Ovary (tissue), 9 donors: ENCODE results near the gene ENOX1. TPM values are rescaled to one million over a fixed set of nuclear protein-coding genes. Genes with fewer than 3 reads are reported as not detected.

ENCODE experiments used
- DNase-seq, 5 donors: peaks; one replicate each; pipeline ENCODE4 v3.0.0-alpha.2; 2019 to 2020
- H3K27ac ChIP-seq, 2 donors: fragments of 200-600 bp; one replicate each; pipeline versions ENCODE4 v1.5.1 to v1.8.0; 2019 to 2022
- H3K27me3 ChIP-seq: fragments of 200-600 bp; one replicate; pipeline ENCODE4 v1.8.0; 2022
- H3K36me3 ChIP-seq: fragments of 200-600 bp; sonication (generic); one replicate; pipeline ENCODE4 v1.5.1; 2019
- H3K4me1 ChIP-seq: one replicate; pipeline ENCODE4 v1.8.1; 2013; ENCODE audit warnings: mild to moderate bottlenecking, moderate library complexity; ENCODE audit not compliant: insufficient read depth
- H3K4me3 ChIP-seq: fragments of 200-600 bp; sonication (generic); one replicate; pipeline ENCODE4 v1.5.1; 2017
- H3K9me3 ChIP-seq, 2 donors: fragments of 200-600 bp in 1 of 2; sonication (generic) in 1 of 2; one replicate each; pipeline versions ENCODE4 v1.5.1 to v1.8.1; 2013 to 2019; ENCODE audit warnings: mild to moderate bottlenecking in 1 of 2, moderate library complexity in 1 of 2
- EP300 ChIP-seq: sonication (generic); formaldehyde crosslinking; IDR thresholded peaks from one replicate; pipeline ENCODE4 v1.6.1; 2017; ENCODE audit warnings: antibody characterized with exemption
- POLR2A ChIP-seq: fragments of 450-650 bp; IDR thresholded peaks from one replicate; pipeline ENCODE4 v1.6.1; 2017; ENCODE audit warnings: antibody characterized with exemption, mild to moderate bottlenecking, moderate library complexity
- WGBS, 3 donors: extraction: QIAGEN DNeasy Blood & Tissue Kit in 1 of 3; methylation state at CpG; one replicate each; pipeline versions ENCODE4 v1.1.5 to v1.1.7; 2013 to 2017; 5-methylcytosine and 5-hydroxymethylcytosine counted together
- intact Hi-C, 4 donors: fragments of 100-400 bp; cut with DNase I; formaldehyde crosslinking; loops; one replicate each; pipeline versions ENCODE4 v1.11.0 to v1.15.1; 2022 to 2023
- polyA plus RNA-seq, 2 donors: library from polyadenylated mRNA; stranded (reverse); fragments of 200-250 nt in 1 of 2; fragments of 350-450 nt in 1 of 2; fragmentation: Illumina TruSeq in 1 of 2; extraction: RNeasy Lipid Tissue Mini Kit (QIAGEN cat#74804) in 1 of 2; gene quantifications; one replicate each; pipeline ENCODE4 v1.2.3, GENCODE V29; 2013 to 2014
- total RNA-seq, 7 donors: library from RNA; depleted of rRNA in 2 of 7; stranded (reverse); fragments of >200 nt in 2 of 7; fragmentation: NEBNext Ultra II Directional in 3 of 7; extraction: Animal tissue kit (Norgen Biotek cat#: 25700) in 3 of 7; gene quantifications; one replicate each; pipeline versions ENCODE4 v1.1.0 to v1.2.4, GENCODE V29; 2016 to 2023
- TF ChIP-seq, protein P1 (sequence below), 3 donors: fragments of 450-650 bp in 2 of 3; fragments of 200-600 bp in 1 of 3; IDR thresholded peaks; one replicate each; pipeline versions ENCODE4 v1.5.1 to v1.8.0; 2016 to 2022; ENCODE audit warnings: antibody characterized with exemption in 3 of 3, mild to moderate bottlenecking in 1 of 3
- donor health status: DM: no; HTN: no; CAD: no; lungs with moderate emphysema.
- donor health status: DM: no; HTN: no; CAD: no.
- donor health status: Bipolar disorder and iron deficiency.
- donor health status: DM: yes; HTN: yes; CAD: no.
- donor health status: DM: no; HTN: no; CAD: no.
- donor health status: DM: yes; HTN: yes; CAD: no.

The ENOX1 gene
- total and polyA plus RNA-seq, 9 donors: 3.6 to 17.5 (median 7.8) TPM

DNA sequence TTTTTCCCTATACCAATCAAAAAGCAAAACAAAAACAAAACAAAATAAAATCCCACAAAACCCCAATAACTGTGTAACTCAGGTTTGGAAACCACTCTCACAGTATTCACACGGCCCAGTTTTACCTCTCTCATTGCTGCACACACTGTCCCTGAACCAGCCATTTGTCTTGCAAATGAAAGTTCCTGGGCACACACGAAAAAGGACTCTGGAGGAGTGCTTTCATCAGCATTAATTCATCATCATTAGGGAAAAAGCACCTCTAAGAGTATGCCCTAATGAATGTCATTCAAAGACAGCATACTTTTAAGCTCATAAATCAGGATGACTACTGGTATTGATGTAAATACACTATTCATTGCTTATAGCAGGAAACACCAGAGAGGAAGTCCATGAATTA is 457.1 kb downstream of the ENOX1 start:
- DNase-seq: no peak
- intact Hi-C loops: no loop called here
- no peak overlapping the region for H3K27ac ChIP-seq
- TF ChIP-seq EP300: no peak
- TF ChIP-seq, protein P1, sequence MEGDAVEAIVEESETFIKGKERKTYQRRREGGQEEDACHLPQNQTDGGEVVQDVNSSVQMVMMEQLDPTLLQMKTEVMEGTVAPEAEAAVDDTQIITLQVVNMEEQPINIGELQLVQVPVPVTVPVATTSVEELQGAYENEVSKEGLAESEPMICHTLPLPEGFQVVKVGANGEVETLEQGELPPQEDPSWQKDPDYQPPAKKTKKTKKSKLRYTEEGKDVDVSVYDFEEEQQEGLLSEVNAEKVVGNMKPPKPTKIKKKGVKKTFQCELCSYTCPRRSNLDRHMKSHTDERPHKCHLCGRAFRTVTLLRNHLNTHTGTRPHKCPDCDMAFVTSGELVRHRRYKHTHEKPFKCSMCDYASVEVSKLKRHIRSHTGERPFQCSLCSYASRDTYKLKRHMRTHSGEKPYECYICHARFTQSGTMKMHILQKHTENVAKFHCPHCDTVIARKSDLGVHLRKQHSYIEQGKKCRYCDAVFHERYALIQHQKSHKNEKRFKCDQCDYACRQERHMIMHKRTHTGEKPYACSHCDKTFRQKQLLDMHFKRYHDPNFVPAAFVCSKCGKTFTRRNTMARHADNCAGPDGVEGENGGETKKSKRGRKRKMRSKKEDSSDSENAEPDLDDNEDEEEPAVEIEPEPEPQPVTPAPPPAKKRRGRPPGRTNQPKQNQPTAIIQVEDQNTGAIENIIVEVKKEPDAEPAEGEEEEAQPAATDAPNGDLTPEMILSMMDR (IDR thresholded peaks at IDR 0.05): no peak
- no peak for TF ChIP-seq POLR2A
- no peak overlapping the region for H3K4me3 ChIP-seq
- no peaks in the 10 kb centered on the region for H3K4me1 ChIP-seq
- no peaks in the 10 kb centered on the region for H3K27me3 ChIP-seq
- H3K36me3 ChIP-seq: no peaks in the 10 kb centered on the region
- 66 to 83% (median 80%) methylated on average over 2 of the region's 2 CpGs for WGBS, 3 donors
- no peaks in the 10 kb centered on the region for H3K9me3 ChIP-seq

DNA sequence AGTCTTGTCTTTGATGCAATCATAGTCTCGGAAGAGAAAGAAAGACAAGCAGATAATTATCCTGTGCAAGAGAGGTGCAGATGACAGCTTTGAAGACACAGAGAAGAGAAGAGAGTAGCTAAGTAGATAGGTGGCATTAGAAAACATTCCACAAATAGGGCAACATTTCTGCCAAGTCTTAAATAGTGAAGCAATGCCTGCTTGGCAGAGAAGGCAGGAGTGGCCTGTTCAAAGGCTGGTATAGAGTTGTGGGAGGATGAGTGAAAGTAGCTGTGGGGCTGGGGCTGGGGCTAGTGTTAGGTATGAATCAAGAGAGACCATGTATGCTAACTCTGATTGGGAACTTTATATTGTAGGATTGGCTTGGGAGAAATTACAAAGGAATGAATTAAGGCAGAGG is 457.9 kb downstream of the ENOX1 start:
- Histone ChIP-seq H3K9me3 (no peaks in the 10 kb centered on the region), H3K4me3 (no peak overlapping the region), H3K36me3 (no peaks in the 10 kb centered on the region), H3K27me3 (no peaks in the 10 kb centered on the region), H3K4me1 (no peaks in the 10 kb centered on the region), H3K27ac (no peak overlapping the region)
- DNase-seq: no peak
- 94 to 96% (median 94%) methylated on average over 1 of the region's 1 CpG for WGBS, 3 donors
- intact Hi-C loops: no loop called here
- TF ChIP-seq, protein P1 (IDR thresholded peaks at IDR 0.05): no peak
- TF ChIP-seq POLR2A: no peak
- no peak for TF ChIP-seq EP300

DNA sequence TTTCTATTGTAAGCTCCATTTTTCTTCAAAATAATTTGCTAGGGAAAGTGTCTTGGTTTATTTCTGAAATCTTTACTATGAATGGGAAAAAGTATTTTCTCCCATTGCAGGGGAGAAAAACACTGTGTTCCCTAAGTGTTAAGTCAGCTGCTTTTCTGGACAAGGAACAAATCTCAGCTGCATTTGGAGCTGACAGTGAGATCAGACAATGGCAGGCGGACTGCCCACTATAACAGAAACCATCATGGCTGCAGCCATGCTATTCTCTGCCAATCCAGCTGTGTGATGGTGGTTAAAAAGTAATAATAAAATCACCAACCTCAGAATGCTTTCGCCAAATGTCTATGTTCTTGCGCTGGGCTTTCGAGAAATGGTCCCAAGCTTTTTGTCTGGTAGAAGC is 460.7 kb downstream of the ENOX1 start:
- intact Hi-C loops: no loop called here
- Histone ChIP-seq H3K27ac (no peak overlapping the region), H3K9me3 (no peaks in the 10 kb centered on the region), H3K4me1 (no peaks in the 10 kb centered on the region), H3K4me3 (no peak overlapping the region), H3K36me3 (no peaks in the 10 kb centered on the region), H3K27me3 (no peaks in the 10 kb centered on the region)
- DNase-seq: no peak
- TF ChIP-seq POLR2A: no peak
- TF ChIP-seq, protein P1 (IDR thresholded peaks at IDR 0.05): no peak
- TF ChIP-seq EP300: no peak
- 90 to 99% (median 99%) methylated on average over 4 of the region's 4 CpGs for WGBS, 3 donors

DNA sequence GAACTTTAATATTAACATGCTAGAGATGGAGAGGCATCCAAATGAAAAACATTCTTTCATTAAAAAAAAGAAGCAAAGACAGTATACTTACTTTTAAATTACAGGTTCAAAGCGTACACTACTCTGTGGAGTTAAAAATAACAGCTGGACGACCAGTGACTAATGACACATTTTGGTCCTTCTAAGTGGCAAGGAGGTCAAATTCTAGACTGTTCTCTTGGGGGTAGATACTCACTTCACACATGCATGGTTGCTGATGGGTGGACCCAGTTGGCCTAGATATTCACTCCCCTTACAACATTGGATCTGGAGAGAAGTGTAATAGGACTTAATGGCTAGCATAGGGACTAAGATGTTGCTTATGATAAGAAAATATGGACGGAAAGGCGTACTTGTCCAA is 461.1 kb downstream of the ENOX1 start:
- Histone ChIP-seq H3K4me3 (no peak overlapping the region), H3K27ac (no peak overlapping the region), H3K4me1 (no peaks in the 10 kb centered on the region), H3K9me3 (no peaks in the 10 kb centered on the region), H3K27me3 (no peaks in the 10 kb centered on the region), H3K36me3 (no peaks in the 10 kb centered on the region)
- WGBS, 3 donors: 90 to 92% (median 90%) methylated on average over 4 of the region's 4 CpGs
- TF ChIP-seq POLR2A (no peak), EP300 (no peak)
- TF ChIP-seq, protein P1 (IDR thresholded peaks at IDR 0.05): no peak
- intact Hi-C loops: no loop called here
- no peak for DNase-seq

DNA sequence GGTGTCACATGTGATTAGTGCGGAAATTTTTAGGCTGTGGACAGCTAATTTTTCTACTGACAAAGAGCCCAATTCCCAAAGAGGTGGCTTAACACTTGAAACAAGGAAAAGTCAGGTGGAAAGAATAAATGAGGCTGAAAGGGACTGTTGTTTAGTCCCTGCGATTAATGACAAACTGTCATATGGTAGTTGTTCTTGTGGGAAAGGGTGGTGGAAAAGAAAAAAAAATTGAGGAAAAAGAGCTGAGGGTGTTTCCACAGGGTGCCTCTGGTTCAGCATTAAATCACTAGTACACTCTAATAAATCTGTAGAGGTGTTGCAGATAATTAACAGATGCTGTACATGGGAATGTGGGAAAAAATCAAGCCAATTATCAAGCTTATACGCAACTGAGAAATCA is 462.6 kb downstream of the ENOX1 start:
- H3K27me3 ChIP-seq: no peaks in the 10 kb centered on the region
- no peaks in the 10 kb centered on the region for H3K4me1 ChIP-seq
- H3K4me3 ChIP-seq: no peak overlapping the region
- H3K36me3 ChIP-seq: no peaks in the 10 kb centered on the region
- no peak for TF ChIP-seq EP300
- no peak for TF ChIP-seq POLR2A
- TF ChIP-seq, protein P1 (IDR thresholded peaks at IDR 0.05): no peak
- intact Hi-C loops: no loop called here
- no peak for DNase-seq
- WGBS, 3 donors: 65 to 96% (median 77%) methylated on average over 3 of the region's 3 CpGs
- H3K27ac ChIP-seq: no peak overlapping the region
- H3K9me3 ChIP-seq: no peaks in the 10 kb centered on the region
